GM19328 (cell line): ENCODE results near the gene PPP1R3E.
"Not testable (repeated sequence)": the region's sequence is repeated elsewhere in the genome, so short reads cannot be mapped to it uniquely, and the experiment has no call there.

Experiments used
- ATAC-seq: cut with Tn5 transposase; IDR thresholded peaks from one replicate; pipeline ENCODE4 v1.9.1; 2021; ENCODE audit warnings: mild to moderate bottlenecking, moderate library complexity; ENCODE audit not compliant: unreplicated experiment

Gene PPP1R3E

GRCh38 chr14:23297611-23298277 lies 4.9 kb downstream of the PPP1R3E start:
- ATAC-seq: no peak

- ATAC-seq: no peak
These were observed 5.6 kb downstream of the PPP1R3E start for GRCh38 chr14:23297096-23297495.

GRCh38 chr14:23296012-23296777 lies 6.5 kb downstream of the PPP1R3E start:
- no peak for ATAC-seq

GRCh38 chr14:23294734-23295561 lies 7.7 kb downstream of the PPP1R3E start:
- no peak for ATAC-seq

GRCh38 chr14:23286902-23287479 lies 15.7 kb downstream of the PPP1R3E start:
- no peak for ATAC-seq

- ATAC-seq: peak; percentile 95
These were observed 16.4 kb downstream of the PPP1R3E start, which contains the start of gene HOMEZ for GRCh38 chr14:23286020-23286901. Gene HOMEZ (minus strand): TSS chr14:23286132. CDS start chr14:23285952, 180 bp downstream.

GRCh38 chr14:23285530-23286019 lies 17.1 kb downstream of the PPP1R3E start:
- ATAC-seq: peak; percentile 28

- no peak for ATAC-seq
These were observed 17.8 kb downstream of the PPP1R3E start for GRCh38 chr14:23284654-23285529.

GRCh38 chr14:23281247-23281646 lies 21.4 kb downstream of the PPP1R3E start:
- no peak for ATAC-seq

GRCh38 chr14:23277928-23278327 lies 24.7 kb downstream of the PPP1R3E start:
- ATAC-seq: not testable (repeated sequence)

GRCh38 chr14:23277189-23277588 lies 25.5 kb downstream of the PPP1R3E start:
- ATAC-seq: no peak

GRCh38 chr14:23275412-23275811 lies 27.2 kb downstream of the PPP1R3E start:
- ATAC-seq: no peak

GRCh38 chr14:23269193-23269592 lies 33.5 kb downstream of the PPP1R3E start:
- no peak for ATAC-seq

GRCh38 chr14:23260849-23261248 lies 41.8 kb downstream of the PPP1R3E start:
- ATAC-seq: not testable (repeated sequence)

GRCh38 chr14:23259426-23259825 lies 43.2 kb downstream of the PPP1R3E start:
- no peak for ATAC-seq

- ATAC-seq: no peak
These were observed 44.4 kb downstream of the PPP1R3E start for GRCh38 chr14:23258256-23258655.

- no peak for ATAC-seq
These were observed 50.0 kb downstream of the PPP1R3E start for GRCh38 chr14:23252420-23253333.

GRCh38 chr14:23252006-23252405 lies 50.7 kb downstream of the PPP1R3E start:
- no peak for ATAC-seq
